GM12864 (cell line): ENCODE results near the gene COG1.

Experiments used
- DNase-seq: peaks from one replicate; pipeline ENCODE4 v3.0.0-alpha.2; 2011; ENCODE audit warnings: low read depth
- H3K4me3 ChIP-seq: 2 replicates; pipeline ENCODE4 v1.5.1; 2011; ENCODE audit warnings: mild to moderate bottlenecking, low read depth, low read length, control low read depth
- TF ChIP-seq, protein P1 (sequence below): IDR thresholded peaks from 2 replicates; pipeline ENCODE4 v1.5.1; 2011; ENCODE audit warnings: low read depth, mild to moderate bottlenecking, moderate library complexity, low read length, control low read depth, inconsistent platforms; ENCODE audit errors: missing control alignments

COG1 gene

DNA sequence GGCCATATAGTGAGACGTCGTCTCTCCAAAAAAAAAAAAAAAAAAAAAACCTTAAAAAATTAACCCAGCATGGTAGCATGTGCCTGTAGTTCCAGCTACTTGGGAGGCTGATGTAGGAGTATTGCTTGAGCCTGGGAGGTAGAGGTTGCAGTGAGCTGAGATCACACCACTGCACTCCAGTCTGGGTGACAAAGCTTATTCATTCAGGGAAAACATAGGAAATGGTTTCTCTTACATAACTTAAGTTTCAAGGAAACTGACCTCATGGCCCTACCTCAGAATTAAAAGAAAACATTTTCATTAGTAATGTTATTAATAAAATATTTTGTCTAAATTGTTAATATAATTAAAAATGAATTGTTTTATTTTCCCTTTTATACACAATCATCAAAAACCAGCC is 31.4 kb downstream of the COG1 start:
- H3K4me3 ChIP-seq = no peak overlapping the region
- TF ChIP-seq, protein P1, sequence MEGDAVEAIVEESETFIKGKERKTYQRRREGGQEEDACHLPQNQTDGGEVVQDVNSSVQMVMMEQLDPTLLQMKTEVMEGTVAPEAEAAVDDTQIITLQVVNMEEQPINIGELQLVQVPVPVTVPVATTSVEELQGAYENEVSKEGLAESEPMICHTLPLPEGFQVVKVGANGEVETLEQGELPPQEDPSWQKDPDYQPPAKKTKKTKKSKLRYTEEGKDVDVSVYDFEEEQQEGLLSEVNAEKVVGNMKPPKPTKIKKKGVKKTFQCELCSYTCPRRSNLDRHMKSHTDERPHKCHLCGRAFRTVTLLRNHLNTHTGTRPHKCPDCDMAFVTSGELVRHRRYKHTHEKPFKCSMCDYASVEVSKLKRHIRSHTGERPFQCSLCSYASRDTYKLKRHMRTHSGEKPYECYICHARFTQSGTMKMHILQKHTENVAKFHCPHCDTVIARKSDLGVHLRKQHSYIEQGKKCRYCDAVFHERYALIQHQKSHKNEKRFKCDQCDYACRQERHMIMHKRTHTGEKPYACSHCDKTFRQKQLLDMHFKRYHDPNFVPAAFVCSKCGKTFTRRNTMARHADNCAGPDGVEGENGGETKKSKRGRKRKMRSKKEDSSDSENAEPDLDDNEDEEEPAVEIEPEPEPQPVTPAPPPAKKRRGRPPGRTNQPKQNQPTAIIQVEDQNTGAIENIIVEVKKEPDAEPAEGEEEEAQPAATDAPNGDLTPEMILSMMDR = no peak
- no peak for DNase-seq

DNA sequence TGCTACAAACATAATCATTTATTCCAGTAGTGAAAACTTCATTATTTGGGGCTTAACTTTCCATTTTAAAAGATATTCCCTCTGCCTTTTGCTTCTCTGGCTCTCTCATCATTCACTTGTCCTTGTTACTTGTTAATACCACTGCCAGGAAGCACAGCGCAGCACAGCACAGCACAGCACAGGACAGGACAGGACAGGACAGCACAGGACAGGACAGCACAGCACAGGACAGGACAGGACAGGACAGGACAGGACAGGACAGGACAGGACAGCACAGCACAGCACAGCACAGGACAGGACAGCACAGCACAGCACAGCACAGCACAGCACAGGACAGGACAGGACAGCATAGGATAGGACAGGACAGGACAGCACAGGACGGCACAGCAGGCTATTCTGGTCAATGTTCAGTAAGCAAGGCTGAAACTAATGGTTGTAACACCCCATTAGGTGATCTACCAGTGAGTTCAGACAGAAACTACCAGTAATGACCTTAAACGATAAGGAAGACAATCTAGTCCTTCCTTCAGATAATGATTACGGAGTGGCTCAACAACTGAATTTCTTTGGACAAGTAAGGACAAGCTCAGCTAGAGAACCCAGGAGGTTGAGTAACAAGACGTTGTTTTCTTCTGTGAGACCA is 31.9 kb downstream of the COG1 start:
- no peak for DNase-seq
- no peak overlapping the region for H3K4me3 ChIP-seq
- TF ChIP-seq, protein P1 = no peak

DNA sequence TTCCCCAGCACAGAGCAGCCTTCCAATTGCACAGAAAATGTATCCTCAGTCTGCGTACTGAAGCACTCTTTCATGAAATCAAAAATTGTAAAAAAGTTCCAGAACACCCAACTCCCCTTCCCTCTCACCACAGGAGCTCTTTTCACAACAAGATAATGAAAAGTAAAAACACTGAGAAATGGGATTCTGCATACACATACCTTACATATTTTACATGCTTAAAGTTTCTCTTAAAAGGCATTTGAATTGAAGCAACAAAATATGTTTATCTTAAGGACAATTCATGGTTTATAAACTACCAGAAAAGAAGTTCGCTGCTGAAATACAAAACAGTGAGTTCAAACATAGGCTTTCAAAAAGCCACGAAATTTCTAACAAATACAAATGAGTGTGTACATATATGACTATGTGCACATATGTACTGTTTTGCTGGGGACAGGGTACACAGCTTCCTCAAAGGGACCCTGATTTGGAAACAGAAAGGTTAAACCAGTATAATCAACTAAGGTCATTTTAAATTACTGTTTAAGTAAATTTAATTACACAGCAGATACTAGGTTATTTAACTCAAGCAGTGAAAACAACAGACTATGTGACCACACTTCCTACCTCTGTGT is 33.8 kb downstream of the COG1 start:
- TF ChIP-seq, protein P1 = no peak
- no peak for DNase-seq
- H3K4me3 ChIP-seq = peak overlapping the region; percentile 24; the same call in 1 of the 2 replicates

DNA sequence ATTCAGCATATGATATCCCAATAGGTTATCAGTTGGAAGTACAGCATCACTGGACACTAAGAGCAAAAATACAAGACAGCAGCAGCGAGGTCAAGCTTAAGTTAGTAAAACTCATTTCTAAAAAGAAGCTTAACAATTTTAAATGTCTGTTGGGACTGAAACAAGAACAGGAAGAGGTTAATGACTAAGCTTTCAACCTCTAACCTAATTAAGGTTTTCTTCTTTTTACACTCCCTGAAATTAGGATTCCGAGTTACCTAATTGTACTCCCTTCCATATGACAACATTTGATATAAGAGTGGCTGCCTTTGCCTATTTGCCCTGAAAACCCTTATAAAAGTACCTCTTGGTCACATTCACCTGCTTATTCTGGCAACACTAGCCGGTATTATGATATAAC is 34.5 kb downstream of the COG1 start:
- TF ChIP-seq, protein P1 = no peak
- H3K4me3 ChIP-seq = peak overlapping the region; percentile 24; the same call in 1 of the 2 replicates
- DNase-seq = no peak

DNA sequence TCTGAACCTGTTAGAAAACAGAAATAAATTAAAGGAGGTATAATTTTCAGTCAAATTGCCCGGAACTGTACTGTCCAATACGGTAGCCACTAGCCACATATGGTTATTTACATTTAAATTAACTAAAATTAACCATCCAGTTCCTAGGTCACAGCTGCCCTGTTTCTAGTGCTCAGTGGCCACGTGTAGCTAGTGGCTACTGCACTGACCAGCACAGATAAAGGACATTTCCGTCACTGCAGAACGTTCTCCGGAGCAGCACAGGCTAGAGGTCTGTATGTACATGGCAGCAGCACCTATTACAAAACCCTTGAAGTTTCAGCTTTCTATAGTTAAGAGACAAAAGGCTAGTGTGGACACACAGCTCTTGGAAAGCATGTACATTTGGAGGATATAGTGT is 35.1 kb downstream of the COG1 start:
- H3K4me3 ChIP-seq = no peak overlapping the region; the same call in 1 of the 2 replicates
- TF ChIP-seq, protein P1 = no peak
- no peak for DNase-seq

DNA sequence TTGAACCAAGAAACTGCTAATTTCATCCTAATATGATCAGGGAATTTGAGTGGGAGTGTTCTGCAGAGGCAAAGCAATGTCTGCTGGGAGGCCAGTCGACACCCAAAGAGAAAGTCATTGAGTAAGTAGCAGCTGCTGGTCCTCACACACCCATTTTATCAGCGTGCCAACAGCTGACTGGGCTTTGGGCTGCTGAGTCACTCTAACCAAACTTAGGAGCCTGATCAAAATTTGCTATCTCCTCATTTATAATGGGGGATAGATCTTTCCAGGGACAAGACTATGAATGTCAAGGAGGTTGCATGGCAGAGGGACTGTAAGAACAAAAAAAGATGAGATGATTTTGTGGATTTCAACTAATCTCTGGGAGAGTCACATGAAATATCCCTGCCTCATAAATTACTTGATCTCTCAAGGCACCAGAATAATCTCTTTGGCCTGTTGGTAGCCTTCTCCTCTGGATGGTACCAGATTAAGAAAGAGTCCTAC is 35.9 kb downstream of the COG1 start:
- DNase-seq = peak; percentile 26
- no peak overlapping the region for H3K4me3 ChIP-seq
- TF ChIP-seq, protein P1 = no peak
